GM18499 (cell line): ENCODE results near the gene PLPP4.
"Not testable (repeated sequence)": the region's sequence is repeated elsewhere in the genome, so short reads cannot be mapped to it uniquely, and the experiment has no call there.

ENCODE experiments used
- ATAC-seq: cut with Tn5 transposase; IDR thresholded peaks from one replicate; pipeline ENCODE4 v1.9.1; 2021; ENCODE audit warnings: moderate number of reproducible peaks; ENCODE audit not compliant: insufficient read depth, unreplicated experiment

The PLPP4 gene

DNA sequence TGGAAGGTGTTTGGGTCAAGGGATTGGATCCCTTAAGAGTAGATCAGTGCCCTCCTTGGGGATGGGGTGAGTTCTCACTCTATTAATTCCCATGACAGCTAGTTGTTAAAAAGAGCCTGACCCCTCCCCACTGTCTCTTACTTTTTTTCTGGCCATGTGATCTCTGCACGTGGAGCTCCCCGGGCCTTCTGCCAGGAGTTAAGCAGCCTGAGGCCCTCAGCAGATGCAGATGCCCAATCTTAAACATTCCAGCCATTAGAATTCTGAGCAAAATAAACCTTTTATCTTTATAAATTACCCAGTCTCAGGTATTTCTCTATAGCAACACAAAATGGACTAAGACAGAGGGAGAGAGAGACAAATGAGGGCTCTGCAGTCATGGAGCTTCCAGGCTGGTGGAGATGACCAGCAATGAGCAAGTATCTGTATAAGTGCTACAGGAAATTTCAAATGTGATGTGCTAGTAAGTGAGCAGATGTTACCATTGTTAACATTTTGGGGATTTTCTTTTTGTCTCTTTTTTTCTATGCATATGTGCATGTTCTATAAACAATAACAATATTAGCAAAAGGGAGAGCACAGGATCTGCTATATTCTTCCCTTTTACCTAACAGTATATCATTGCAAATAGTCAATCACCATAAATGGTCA is 26.7 kb downstream of the PLPP4 start:
- no peak for ATAC-seq

DNA sequence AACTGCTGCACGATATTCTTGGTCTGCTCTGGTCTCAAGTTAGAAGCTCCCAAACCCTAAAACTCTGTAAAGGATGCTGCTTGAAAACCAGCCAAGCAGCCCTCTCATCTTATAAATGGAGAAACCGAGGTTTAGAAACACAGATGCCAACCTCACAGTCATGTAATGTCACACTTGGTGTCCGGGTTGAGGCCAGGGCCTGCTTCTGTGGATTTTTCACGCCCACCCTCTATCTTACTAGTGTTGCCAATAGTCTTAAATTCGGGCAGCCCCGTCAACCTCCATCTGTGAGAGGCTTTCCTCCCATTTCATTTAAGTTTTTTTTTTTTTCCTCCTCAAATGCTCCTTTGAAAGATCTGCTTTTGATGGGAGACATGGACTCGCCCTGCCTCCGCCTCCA is 28.9 kb downstream of the PLPP4 start:
- no peak for ATAC-seq

DNA sequence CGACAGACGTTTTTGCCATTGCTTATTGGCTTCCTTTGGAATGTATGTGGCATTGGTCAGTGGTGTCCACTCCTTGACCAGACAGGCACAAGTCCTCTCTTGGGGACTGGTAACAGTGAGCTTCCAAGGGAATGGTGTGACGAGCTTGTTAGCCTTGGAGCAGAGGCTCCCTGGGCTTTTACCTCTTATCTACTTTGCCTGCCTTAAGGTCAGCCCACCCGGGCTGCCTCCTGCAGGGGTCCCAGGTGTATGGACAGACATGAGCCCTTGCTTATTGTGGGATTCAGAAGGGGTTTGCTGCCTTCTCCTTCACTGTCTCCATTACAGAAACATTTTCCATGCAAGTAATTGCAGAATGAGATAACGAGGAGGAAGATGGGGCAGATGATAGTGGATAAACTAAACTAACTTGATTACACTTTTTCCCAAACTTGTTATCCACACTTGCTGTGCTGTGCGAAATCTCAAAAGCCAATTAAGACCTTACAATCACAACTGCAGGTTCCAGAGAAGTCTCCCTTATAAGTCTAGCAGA is 29.7 kb downstream of the PLPP4 start:
- no peak for ATAC-seq

DNA sequence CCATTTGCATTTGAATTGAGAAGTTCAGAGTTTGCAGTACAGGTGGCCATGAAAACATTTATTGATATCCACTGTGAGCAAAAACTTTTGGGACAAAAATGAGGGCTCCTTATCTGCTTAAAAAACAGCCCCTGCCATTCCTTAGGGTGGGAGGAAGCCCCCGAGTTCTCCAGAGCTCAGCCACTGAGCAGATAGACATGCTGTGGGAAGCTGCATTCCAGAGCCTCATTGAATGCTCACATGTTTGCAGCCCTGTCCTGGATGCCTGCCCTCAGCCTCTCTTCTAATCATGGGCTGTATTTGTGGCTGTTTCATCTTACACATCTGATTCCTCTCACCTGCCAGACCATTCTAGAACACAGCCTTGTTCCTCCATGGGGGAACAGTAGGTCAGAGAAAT is 33.3 kb downstream of the PLPP4 start:
- no peak for ATAC-seq

- ATAC-seq = no peak
These were observed 35.3 kb downstream of the PLPP4 start for GRCh38 chr10:120492346-120492745.

GRCh38 chr10:120493411-120494312 is 36.6 kb downstream of the PLPP4 start:
- ATAC-seq = peak; percentile 90

DNA sequence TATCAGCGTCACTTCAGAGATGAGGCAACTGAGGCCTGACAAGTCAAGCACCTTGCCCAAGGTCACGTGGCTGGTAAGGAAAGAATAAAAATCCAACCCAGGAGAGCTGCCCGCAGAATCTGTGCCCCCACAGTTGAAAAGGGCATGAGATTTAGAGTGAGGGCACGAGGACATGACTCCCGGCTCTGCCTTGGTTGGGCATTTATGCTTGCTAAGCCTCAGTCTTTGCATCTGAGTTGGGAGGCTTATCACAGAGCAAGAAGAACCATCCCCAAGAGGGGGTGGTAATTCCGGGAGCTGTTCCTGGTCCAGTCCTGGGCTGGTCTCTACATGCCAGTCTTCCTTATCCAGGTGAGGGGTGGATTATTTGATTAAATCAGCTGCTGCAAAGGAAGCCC is 37.3 kb downstream of the PLPP4 start:
- ATAC-seq = no peak

DNA sequence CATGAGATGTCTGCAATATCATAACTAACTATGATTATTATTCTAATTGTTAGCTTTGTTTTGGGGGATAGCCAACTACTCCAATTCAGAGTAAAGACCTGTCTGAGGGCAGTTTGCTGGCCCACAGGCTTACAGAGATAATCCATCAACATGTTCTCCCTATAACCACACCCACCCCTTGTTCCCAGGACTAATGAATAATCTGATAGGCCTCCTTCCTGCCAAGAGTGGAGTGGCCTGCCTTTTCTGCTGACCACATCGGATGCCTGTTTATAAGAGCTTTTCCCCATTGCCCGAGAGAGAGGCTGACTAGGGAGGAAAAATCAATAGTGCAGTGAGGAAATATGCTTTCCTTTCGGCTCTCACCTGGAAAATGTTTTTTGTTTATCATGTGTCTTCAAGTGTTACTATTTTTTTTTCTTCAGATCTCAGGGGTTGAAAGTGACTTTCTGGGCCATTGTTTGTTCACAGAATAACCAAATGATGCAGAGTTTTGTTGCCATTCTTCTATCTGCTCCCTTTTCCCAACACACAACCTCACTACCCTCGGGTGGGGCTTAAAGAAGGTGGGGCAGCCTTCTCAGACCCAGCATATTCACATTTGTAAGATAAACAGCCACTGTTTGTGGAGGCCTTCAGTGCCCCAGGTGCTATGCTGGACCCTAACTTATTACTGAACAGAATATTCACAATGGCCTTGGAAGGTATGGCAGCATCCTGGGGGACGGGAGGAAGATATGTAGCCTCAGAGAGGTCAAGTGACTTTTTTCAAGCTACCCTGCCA is 38.4 kb downstream of the PLPP4 start:
- ATAC-seq = no peak

GRCh38 chr10:120499883-120500282 is 42.9 kb downstream of the PLPP4 start:
- no peak for ATAC-seq

DNA sequence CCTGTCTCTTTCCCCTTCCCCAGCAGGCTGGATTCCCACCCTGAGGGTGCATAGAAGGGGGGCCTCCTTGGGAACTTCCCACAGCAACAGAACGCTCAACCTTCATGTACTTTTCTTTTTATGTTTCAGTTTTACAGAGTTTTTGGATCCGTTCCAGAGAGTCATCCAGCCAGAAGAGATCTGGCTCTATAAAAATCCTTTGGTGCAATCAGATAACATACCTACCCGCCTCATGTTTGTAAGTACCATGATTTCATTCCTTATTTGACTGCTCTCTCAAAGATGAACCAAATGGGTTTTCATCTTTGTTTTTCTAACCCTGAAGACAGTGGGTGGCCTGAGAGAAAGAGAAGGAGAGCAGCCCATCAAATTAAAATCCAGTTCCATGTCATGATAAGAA is 46.7 kb downstream of the PLPP4 start:
- no peak for ATAC-seq

DNA sequence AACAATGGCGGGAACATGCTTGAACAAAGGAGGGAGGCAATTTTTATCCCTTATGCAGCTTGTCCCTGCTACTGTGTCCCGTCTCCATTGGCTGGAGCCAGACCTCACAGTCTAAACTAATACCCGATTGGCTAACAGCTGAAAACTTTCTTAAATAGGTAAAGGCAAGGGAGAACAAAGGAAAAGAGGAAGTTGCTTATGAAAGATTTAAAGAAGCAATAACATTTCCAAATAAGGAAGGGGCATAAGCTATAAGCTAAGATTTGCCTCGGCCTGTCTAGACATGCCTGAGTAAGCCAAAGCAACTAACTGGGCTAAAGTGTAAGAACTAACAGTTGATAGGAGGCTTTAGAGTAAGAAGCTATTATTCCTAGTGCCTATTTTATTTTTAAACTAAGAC is 47.2 kb downstream of the PLPP4 start:
- not testable (repeated sequence) for ATAC-seq

GRCh38 chr10:120505056-120505455 is 48.0 kb downstream of the PLPP4 start:
- no peak for ATAC-seq

DNA sequence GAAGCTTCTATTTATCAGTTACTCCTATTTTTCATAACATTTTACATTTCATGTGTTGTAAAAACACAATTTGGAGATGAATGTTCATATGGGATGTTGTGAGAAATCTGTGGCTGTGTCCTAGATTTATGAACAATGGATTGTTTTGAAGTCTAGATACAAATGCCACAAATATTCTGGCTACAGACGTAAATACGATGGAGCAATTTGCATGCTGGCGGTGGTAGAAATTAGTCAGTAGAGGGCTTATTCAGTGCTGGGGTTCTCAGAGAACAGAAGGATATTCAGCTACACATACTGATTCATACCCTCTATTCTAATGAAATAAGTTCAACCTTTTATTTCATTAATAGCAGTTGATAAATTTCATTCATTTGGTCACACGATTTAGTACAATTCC is 48.8 kb downstream of the PLPP4 start:
- ATAC-seq = no peak

GRCh38 chr10:120506674-120507073 is 49.6 kb downstream of the PLPP4 start:
- no peak for ATAC-seq

DNA sequence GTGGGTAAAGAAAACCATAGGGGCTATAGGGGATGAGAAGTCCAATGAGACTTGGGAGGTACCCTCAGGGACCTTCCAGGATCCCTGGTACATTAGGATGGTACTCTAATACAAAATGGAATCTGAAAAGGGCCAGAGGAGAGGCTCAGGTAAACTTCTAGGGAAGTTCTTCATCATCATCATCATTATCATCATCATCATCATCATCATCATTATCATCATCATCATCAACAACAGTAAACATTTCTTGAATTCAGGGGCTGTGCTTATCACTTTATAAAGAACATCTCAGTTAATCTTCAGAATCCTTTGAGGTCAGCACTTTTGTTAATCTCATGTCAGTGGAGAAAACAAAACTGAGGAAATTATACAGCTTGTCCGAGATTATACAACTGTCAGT is 50.1 kb downstream of the PLPP4 start:
- ATAC-seq = no peak

- ATAC-seq = no peak
These were observed 50.6 kb downstream of the PLPP4 start for GRCh38 chr10:120507651-120508050.

- no peak for ATAC-seq
These were observed 51.4 kb downstream of the PLPP4 start for GRCh38 chr10:120508393-120508792.

GRCh38 chr10:120508966-120509365 is 51.9 kb downstream of the PLPP4 start:
- no peak for ATAC-seq

GRCh38 chr10:120511165-120511564 is 54.1 kb downstream of the PLPP4 start:
- ATAC-seq = no peak

- no peak for ATAC-seq
These were observed 56.3 kb downstream of the PLPP4 start for GRCh38 chr10:120513307-120513796.
